ENCODE results near the gene GLB1L3.

The GLB1L3 gene

DNA sequence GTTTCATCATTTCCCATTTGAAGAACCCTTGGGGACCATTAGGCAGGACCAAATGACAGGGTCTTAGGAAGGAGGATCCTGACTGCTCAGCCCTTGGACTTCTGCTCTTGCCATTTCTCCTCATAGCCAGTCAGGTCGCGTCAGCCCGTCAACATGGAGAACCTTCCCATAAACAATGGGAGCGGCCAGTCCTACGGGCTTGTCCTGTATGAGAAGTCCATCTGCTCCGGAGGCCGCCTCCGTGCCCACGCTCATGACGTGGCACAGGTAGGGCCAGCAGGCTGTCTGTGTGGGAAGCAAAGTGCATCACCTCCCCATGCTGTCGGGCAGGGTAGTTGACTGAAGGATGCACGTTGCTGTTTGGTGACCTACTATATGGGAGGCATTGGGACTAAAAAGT lies 36.0 kb downstream of the GLB1L3 start:
- H3K4me3 ChIP-seq (ENCODE audit: low read length) = no peak overlapping the region
- no peaks in the 10 kb centered on the region for H3K36me3 ChIP-seq (ENCODE audit: control insufficient read depth, low read length)
- H3K9me2 ChIP-seq (replicated peaks; ENCODE audit: control insufficient read depth, low read length) = no peaks in the 10 kb centered on the region
- H3K27ac ChIP-seq (ENCODE audit: low read depth, low read length) = no peak overlapping the region
- H4K20me1 ChIP-seq (ENCODE audit: control insufficient read depth, insufficient read depth, low read depth, low read length) = no peaks in the 10 kb centered on the region
- H3K79me2 ChIP-seq (ENCODE audit: control insufficient read depth, low read length) = no peaks in the 10 kb centered on the region
- TF ChIP-seq, protein P1, sequence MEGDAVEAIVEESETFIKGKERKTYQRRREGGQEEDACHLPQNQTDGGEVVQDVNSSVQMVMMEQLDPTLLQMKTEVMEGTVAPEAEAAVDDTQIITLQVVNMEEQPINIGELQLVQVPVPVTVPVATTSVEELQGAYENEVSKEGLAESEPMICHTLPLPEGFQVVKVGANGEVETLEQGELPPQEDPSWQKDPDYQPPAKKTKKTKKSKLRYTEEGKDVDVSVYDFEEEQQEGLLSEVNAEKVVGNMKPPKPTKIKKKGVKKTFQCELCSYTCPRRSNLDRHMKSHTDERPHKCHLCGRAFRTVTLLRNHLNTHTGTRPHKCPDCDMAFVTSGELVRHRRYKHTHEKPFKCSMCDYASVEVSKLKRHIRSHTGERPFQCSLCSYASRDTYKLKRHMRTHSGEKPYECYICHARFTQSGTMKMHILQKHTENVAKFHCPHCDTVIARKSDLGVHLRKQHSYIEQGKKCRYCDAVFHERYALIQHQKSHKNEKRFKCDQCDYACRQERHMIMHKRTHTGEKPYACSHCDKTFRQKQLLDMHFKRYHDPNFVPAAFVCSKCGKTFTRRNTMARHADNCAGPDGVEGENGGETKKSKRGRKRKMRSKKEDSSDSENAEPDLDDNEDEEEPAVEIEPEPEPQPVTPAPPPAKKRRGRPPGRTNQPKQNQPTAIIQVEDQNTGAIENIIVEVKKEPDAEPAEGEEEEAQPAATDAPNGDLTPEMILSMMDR (IDR thresholded peaks at IDR 0.05; ENCODE audit: low read depth, low read length, poor library complexity, severe bottlenecking) = no peak
- no peak for TF ChIP-seq EZH2phosphoT487 (IDR thresholded peaks at IDR 0.05; ENCODE audit: borderline replicate concordance, low read length)
- H3K4me1 ChIP-seq (ENCODE audit: control insufficient read depth, low read length) = no peaks in the 10 kb centered on the region
- no peaks in the 10 kb centered on the region for H3K9me3 ChIP-seq (ENCODE audit: control insufficient read depth, insufficient read depth, low read length)
- H3F3A ChIP-seq (ENCODE audit: control insufficient read depth, insufficient read depth) = no peaks in the 10 kb centered on the region
- peaks cover 2% of the 10 kb centered on the region; the same call in 1 of the 2 replicates for H3K27me3 ChIP-seq (ENCODE audit: control insufficient read depth, low read length)
- no peak overlapping the region for H3K4me2 ChIP-seq (ENCODE audit: low read length)

DNA sequence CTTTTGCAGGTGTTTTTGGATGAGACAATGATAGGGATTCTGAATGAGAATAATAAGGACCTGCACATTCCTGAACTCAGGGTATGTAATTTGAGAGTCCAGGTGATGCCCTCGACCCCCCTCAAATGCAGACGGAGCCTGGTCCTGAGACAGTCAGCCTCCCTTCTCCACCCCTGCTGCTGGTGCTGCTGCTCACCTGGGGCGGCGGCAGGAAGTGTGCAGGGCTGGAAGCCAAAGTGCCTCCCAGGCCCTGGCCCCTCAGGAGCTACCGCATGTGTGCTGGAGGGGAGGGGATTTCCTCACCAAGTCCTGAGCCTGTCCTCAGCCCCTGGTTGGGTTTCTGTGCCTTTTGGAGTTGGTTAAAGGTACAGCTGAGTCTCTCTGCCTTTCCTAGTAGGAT lies 36.6 kb downstream of the GLB1L3 start:
- no peaks in the 10 kb centered on the region for H3K9me2 ChIP-seq (replicated peaks; ENCODE audit: control insufficient read depth, low read length)
- peaks cover 2% of the 10 kb centered on the region; the same call in 1 of the 2 replicates for H3K27me3 ChIP-seq (ENCODE audit: control insufficient read depth, low read length)
- H3K4me1 ChIP-seq (ENCODE audit: control insufficient read depth, low read length) = no peaks in the 10 kb centered on the region
- H3F3A ChIP-seq (ENCODE audit: control insufficient read depth, insufficient read depth) = no peaks in the 10 kb centered on the region
- no peaks in the 10 kb centered on the region for H3K79me2 ChIP-seq (ENCODE audit: control insufficient read depth, low read length)
- H3K4me3 ChIP-seq (ENCODE audit: low read length) = no peak overlapping the region
- no peaks in the 10 kb centered on the region for H4K20me1 ChIP-seq (ENCODE audit: control insufficient read depth, insufficient read depth, low read depth, low read length)
- no peak for TF ChIP-seq EZH2phosphoT487 (IDR thresholded peaks at IDR 0.05; ENCODE audit: borderline replicate concordance, low read length)
- TF ChIP-seq, protein P1 (IDR thresholded peaks at IDR 0.05; ENCODE audit: low read depth, low read length, poor library complexity, severe bottlenecking) = no peak
- no peaks in the 10 kb centered on the region for H3K9me3 ChIP-seq (ENCODE audit: control insufficient read depth, insufficient read depth, low read length)
- H3K36me3 ChIP-seq (ENCODE audit: control insufficient read depth, low read length) = no peaks in the 10 kb centered on the region
- H3K27ac ChIP-seq (ENCODE audit: low read depth, low read length) = no peak overlapping the region
- no peak overlapping the region for H3K4me2 ChIP-seq (ENCODE audit: low read length)

GRCh38 chr11:134313379-134313778 lies 37.2 kb downstream of the GLB1L3 start:
- no peak for TF ChIP-seq EZH2phosphoT487 (IDR thresholded peaks at IDR 0.05; ENCODE audit: borderline replicate concordance, low read length)
- TF ChIP-seq, protein P1 (IDR thresholded peaks at IDR 0.05; ENCODE audit: low read depth, low read length, poor library complexity, severe bottlenecking) = no peak
- Histone ChIP-seq H3K79me2 (ENCODE audit: control insufficient read depth, low read length) (no peaks in the 10 kb centered on the region), H3K9me2 (replicated peaks; ENCODE audit: control insufficient read depth, low read length) (no peaks in the 10 kb centered on the region), H3K27me3 (ENCODE audit: control insufficient read depth, low read length) (peaks cover 2% of the 10 kb centered on the region; the same call in 1 of the 2 replicates), H3F3A (ENCODE audit: control insufficient read depth, insufficient read depth) (no peaks in the 10 kb centered on the region), H3K4me1 (ENCODE audit: control insufficient read depth, low read length) (no peaks in the 10 kb centered on the region), H4K20me1 (ENCODE audit: control insufficient read depth, insufficient read depth, low read depth, low read length) (no peaks in the 10 kb centered on the region), H3K9me3 (ENCODE audit: control insufficient read depth, insufficient read depth, low read length) (no peaks in the 10 kb centered on the region), H3K36me3 (ENCODE audit: control insufficient read depth, low read length) (no peaks in the 10 kb centered on the region), H3K4me2 (ENCODE audit: low read length) (no peak overlapping the region), H3K4me3 (ENCODE audit: low read length) (no peak overlapping the region), H3K27ac (ENCODE audit: low read depth, low read length) (no peak overlapping the region)
